ENCODE results near the gene TAS2R13. TPM values are rescaled to one million over a fixed set of nuclear protein-coding genes. Genes with fewer than 3 reads are reported as not detected.

TAS2R13 gene
- 1.2 and 4.2 TPM in 2 replicates for total RNA-seq

GRCh38 chr12:10909462-10909861, at the start of gene TAS2R13:
Gene TAS2R13 (minus strand): TSS chr12:10909562. CDS start chr12:10909298, 264 bp downstream.

GRCh38 chr12:10939163-10939562, 29.8 kb upstream of the TAS2R13 start, which contains the start of gene TAS2R14:
Gene TAS2R14 (minus strand): TSS chr12:10939263. CDS start chr12:10939207, 56 bp downstream.

GRCh38 chr12:10928746-10929286, 19.5 kb upstream of the TAS2R13 start, which contains the start of gene PRH2:
Gene PRH2 (plus strand): TSS chr12:10929236. CDS start chr12:10929274, 38 bp downstream.

GRCh38 chr12:10884086-10884725, 25.2 kb downstream of the TAS2R13 start, which contains the start of gene PRH1:
Gene PRH1 (minus strand): TSS chr12:10884255. CDS start chr12:10884217, 38 bp downstream.

Other genes starting within 250 kb of the TAS2R13 start
- gene STYK1, start 235.5 kb downstream of the TAS2R13 start, total RNA-seq, result 1.6 TPM in 1 of 2 replicates, not detected in the other
- 42.8 and 112 TPM in 2 replicates for gene YBX3, start 186.2 kb downstream of the TAS2R13 start, total RNA-seq
- gene TAS2R7, start 106.9 kb downstream of the TAS2R13 start, total RNA-seq, result not detected in 2 replicates
- gene TAS2R8, start 102.3 kb downstream of the TAS2R13 start, total RNA-seq, result not detected in 2 replicates
- 0.30 and 0.37 TPM in 2 replicates for gene TAS2R9, start 99.4 kb downstream of the TAS2R13 start, total RNA-seq
- 0.59 and 2.4 TPM in 2 replicates for gene TAS2R10, start 83.2 kb downstream of the TAS2R13 start, total RNA-seq
- gene PRR4, start 60.1 kb downstream of the TAS2R13 start, total RNA-seq, result 1.2 and 2.0 TPM in 2 replicates
- 17.6 and 21.4 TPM in 2 replicates for gene PRH1, start 25.3 kb downstream of the TAS2R13 start, total RNA-seq
- 0.28 TPM in 1 of 2 replicates, not detected in the other for gene PRH2, start 19.7 kb upstream of the TAS2R13 start, total RNA-seq
- 4.2 and 5.4 TPM in 2 replicates for gene TAS2R14, start 29.7 kb upstream of the TAS2R13 start, total RNA-seq
- gene TAS2R50, start 77.3 kb upstream of the TAS2R13 start, total RNA-seq, result 3.9 and 8.6 TPM in 2 replicates
- 3.9 and 6.6 TPM in 2 replicates for gene TAS2R20, start 88.7 kb upstream of the TAS2R13 start, total RNA-seq
- 4.8 and 11.1 TPM in 2 replicates for gene TAS2R19, start 113.1 kb upstream of the TAS2R13 start, total RNA-seq
- gene TAS2R31, start 121.8 kb upstream of the TAS2R13 start, total RNA-seq, result 6.8 and 10.9 TPM in 2 replicates
- gene TAS2R46, start 152.7 kb upstream of the TAS2R13 start, total RNA-seq, result 1.8 and 4.8 TPM in 2 replicates
- 3.3 TPM in 1 of 2 replicates, not detected in the other for gene TAS2R43, start 182.8 kb upstream of the TAS2R13 start, total RNA-seq
- gene TAS2R30, start 225.1 kb upstream of the TAS2R13 start, total RNA-seq, result 5.0 and 8.9 TPM in 2 replicates